ENCODE data around the gene GALNT13.

The GALNT13 gene

DNA sequence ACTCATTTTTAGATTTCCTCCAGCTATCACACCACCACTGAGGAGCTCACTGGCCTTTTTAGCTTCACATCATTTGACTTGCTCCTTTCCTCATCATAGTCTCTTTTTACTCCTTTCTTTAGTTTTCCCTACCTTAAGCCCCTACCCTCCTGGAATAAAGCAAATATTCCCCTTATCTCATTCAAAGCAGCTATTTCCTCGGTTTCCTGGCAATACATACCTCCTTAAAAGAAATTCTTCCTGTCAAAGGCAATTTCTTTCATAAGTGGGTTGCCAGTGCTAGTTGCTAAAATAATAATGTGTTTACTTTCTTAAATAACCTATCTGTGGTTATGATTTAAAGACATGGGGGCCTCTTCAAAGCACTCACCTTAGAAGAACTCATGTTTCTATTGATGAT, 359.3 kb downstream of the GALNT13 start:
- no peak overlapping the region for H3K27ac ChIP-seq

DNA sequence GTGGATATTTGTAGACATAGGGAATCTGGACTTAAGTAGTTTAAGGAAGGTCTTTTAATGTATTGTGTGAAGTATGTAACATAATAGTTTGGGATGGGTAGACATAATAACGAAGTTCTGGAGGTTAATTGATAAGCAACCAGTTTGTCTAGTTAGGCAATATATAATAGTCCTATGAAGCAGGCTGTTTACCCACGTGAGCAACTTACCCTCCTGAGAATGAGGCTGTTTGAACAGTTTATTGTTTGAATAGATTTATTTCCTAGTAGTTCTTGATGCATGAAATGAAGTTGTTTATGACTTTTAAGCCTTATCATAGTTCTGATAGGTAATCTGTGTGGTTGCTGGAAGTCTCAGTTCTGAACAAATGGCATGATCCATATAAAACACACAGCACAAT, 361.5 kb downstream of the GALNT13 start:
- TF ChIP-seq, protein P1, sequence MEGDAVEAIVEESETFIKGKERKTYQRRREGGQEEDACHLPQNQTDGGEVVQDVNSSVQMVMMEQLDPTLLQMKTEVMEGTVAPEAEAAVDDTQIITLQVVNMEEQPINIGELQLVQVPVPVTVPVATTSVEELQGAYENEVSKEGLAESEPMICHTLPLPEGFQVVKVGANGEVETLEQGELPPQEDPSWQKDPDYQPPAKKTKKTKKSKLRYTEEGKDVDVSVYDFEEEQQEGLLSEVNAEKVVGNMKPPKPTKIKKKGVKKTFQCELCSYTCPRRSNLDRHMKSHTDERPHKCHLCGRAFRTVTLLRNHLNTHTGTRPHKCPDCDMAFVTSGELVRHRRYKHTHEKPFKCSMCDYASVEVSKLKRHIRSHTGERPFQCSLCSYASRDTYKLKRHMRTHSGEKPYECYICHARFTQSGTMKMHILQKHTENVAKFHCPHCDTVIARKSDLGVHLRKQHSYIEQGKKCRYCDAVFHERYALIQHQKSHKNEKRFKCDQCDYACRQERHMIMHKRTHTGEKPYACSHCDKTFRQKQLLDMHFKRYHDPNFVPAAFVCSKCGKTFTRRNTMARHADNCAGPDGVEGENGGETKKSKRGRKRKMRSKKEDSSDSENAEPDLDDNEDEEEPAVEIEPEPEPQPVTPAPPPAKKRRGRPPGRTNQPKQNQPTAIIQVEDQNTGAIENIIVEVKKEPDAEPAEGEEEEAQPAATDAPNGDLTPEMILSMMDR (IDR thresholded peaks at IDR 0.05): no peak
- TF ChIP-seq ZFX (IDR thresholded peaks at IDR 0.05; ENCODE audit: borderline replicate concordance): no peak

More for the DNA sequence above, 359.3 kb downstream of the GALNT13 start:
- TF ChIP-seq, protein P1 (IDR thresholded peaks at IDR 0.05): no peak
- no peak for TF ChIP-seq ZFX (IDR thresholded peaks at IDR 0.05; ENCODE audit: borderline replicate concordance)

DNA sequence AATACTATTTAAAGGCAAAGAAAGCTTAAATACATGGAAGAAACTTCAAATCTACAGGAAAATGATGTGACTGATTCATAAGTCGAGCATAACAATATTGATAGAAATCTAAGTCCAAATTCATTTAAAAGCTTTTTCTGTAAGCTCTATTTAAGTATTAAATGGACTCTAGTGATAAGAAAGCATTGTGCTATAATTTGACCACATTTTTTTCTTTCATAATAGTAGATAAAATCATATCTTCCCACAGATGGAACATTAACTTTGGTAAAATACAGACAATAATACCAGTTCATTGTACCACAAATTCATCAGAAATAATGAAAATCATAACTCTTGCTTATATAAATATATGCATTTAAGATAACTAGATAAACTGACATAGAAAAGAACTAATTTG, 366.5 kb downstream of the GALNT13 start:
- TF ChIP-seq ZFX (IDR thresholded peaks at IDR 0.05; ENCODE audit: borderline replicate concordance): no peak
- TF ChIP-seq, protein P1 (IDR thresholded peaks at IDR 0.05): no peak

More for the DNA sequence above, 361.5 kb downstream of the GALNT13 start:
- no peak overlapping the region for H3K27ac ChIP-seq

DNA sequence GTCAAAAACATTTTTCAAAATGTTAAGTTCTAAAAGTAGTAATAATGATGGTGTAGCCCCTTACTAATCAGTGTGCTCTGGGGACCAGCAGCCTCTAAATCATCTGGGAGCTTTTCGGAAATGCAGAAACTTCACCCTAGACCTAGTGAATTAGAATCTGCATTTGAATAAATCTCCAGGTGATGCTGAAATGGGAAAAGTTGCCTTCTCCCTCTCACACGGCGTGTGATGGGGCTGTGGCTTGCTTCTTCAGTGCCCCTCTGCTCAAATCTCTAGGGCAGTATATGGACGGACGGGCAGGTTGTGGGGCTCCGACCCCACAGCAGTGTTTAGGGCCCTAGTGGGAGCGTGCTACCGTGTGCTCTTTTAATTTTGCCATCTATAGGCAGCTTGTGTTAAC, 368.6 kb downstream of the GALNT13 start:
- TF ChIP-seq ZFX (IDR thresholded peaks at IDR 0.05; ENCODE audit: borderline replicate concordance): no peak
- TF ChIP-seq, protein P1 (IDR thresholded peaks at IDR 0.05): no peak
- no peak overlapping the region for H3K27ac ChIP-seq

More for the DNA sequence above, 366.5 kb downstream of the GALNT13 start:
- H3K27ac ChIP-seq: no peak overlapping the region

DNA sequence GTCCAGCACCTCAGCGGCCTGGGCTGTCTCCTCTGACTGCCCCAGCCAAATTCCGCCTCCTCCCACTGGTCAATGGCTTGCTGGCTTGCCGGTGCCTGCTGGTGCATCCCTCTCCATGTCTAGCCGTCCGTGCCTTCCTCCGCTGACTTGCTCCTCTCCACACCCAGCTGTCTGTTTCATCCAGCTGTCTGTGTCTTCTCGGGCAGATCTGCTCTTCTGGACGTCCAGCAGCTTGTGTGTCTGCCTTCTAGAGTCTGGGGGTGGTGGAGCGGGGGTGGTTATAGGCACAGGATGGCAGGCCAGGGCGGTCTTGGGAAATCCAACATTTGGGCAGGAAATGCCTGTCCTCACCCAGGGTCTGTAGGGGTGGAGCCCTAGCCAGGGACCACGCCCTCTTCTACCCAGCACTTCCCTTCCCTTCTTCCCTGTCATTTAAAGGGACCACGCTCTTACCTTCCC, 369.2 kb downstream of the GALNT13 start:
- no peak overlapping the region for H3K27ac ChIP-seq
- TF ChIP-seq, protein P1 (IDR thresholded peaks at IDR 0.05): no peak
- no peak for TF ChIP-seq ZFX (IDR thresholded peaks at IDR 0.05; ENCODE audit: borderline replicate concordance)

DNA sequence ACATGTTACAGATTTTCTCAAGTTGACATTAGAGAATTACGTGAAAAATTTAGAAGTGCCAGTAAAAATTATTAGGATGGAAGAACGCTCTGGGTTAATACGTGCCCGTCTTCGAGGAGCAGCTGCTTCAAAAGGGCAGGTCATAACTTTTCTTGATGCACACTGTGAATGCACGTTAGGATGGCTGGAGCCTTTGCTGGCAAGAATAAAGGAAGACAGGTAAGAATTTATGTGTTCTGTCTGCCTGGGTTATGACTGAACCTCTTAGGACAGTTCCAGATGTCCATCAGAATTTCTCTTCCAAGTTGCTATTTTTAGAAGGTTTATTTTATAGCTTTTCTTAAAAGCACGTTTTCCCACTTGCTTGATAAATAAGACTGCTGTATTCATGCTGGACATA, 371.0 kb downstream of the GALNT13 start:
- TF ChIP-seq, protein P1 (IDR thresholded peaks at IDR 0.05): no peak
- no peak for TF ChIP-seq ZFX (IDR thresholded peaks at IDR 0.05; ENCODE audit: borderline replicate concordance)
- no peak overlapping the region for H3K27ac ChIP-seq

DNA sequence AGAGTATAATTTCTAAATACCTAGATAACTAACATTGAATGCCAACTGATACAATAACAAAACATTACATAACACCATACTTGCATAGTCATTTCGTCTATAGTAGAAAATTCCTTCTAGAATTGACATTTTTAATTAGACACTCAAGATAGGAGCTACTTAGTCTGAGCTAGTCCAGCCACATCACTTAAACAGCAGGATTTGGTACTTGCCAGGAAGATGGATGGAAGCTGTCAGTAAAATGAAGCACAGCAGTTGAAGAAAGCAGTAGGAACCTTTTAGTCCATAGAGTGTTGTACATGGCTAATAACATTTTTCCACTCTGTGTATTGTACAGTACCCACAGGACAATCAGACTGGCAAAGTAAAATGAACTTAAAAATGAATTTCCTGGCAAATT, 372.0 kb downstream of the GALNT13 start:
- TF ChIP-seq ZFX (IDR thresholded peaks at IDR 0.05; ENCODE audit: borderline replicate concordance): no peak
- TF ChIP-seq, protein P1 (IDR thresholded peaks at IDR 0.05): no peak
- H3K27ac ChIP-seq: no peak overlapping the region
